Activated naive CD8-positive, alpha-beta T cell treated with anti-CD3 and anti-CD28 coated beads, Interleukin-2, amount 10 ng/mL, durations not matched to agents 7 days and 5 days (primary cell): ENCODE results near the gene TBRG1. TPM values are rescaled to one million over a fixed set of nuclear protein-coding genes. Genes with fewer than 3 reads are reported as not detected.
A peak's percentile ranks its signal among the peaks of the same experiment; 100 is the strongest.

Source experiments
- ATAC-seq: fragments of 150-1000 bp; cut with Tn5 transposase; one replicate; pipeline ENCODE4 v1.10.0; 2021; ENCODE audit warnings: low read depth, moderate library complexity
- POLR2A ChIA-PET: fragments of 350-600 bp; sonication (Branson Sonifier 250); formaldehyde crosslinking; loops from one replicate; lab custom pipeline; 2021; ENCODE audit warnings: antibody characterized with exemption; lab: Charles Lee
- DNase-seq: peaks from one replicate; pipeline ENCODE4 v3.0.0; 2021
- H3K27ac Mint-ChIP-seq: one replicate; pipeline ENCODE4 v1.8.0; 2022; ENCODE audit warnings: mild to moderate bottlenecking, mixed read lengths
- H3K27me3 Mint-ChIP-seq: one replicate; pipeline ENCODE4 v1.8.0; 2022; ENCODE audit warnings: mild to moderate bottlenecking, moderate library complexity, mixed read lengths
- H3K36me3 Mint-ChIP-seq: one replicate; pipeline ENCODE4 v1.8.0; 2021; ENCODE audit warnings: mild to moderate bottlenecking, mixed read lengths
- H3K4me1 Mint-ChIP-seq: one replicate; pipeline ENCODE4 v1.8.0; 2021; ENCODE audit warnings: mixed read lengths
- H3K4me3 Mint-ChIP-seq: one replicate; pipeline ENCODE4 v1.8.0; 2022; ENCODE audit warnings: mild to moderate bottlenecking, moderate library complexity, mixed read lengths
- H3K9me3 Mint-ChIP-seq: one replicate; pipeline ENCODE4 v1.8.0; 2021; ENCODE audit warnings: mixed read lengths
- total RNA-seq, 2 experiments: library from RNA; stranded (reverse); gene quantifications; one replicate each; pipeline ENCODE4 v1.2.3, GENCODE V29; 2021

The TBRG1 gene, protein sequence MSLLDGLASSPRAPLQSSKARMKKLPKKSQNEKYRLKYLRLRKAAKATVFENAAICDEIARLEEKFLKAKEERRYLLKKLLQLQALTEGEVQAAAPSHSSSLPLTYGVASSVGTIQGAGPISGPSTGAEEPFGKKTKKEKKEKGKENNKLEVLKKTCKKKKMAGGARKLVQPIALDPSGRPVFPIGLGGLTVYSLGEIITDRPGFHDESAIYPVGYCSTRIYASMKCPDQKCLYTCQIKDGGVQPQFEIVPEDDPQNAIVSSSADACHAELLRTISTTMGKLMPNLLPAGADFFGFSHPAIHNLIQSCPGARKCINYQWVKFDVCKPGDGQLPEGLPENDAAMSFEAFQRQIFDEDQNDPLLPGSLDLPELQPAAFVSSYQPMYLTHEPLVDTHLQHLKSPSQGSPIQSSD
- 10 to 100 TPM; 53.1 to 55.3 TPM for total RNA-seq

DNA sequence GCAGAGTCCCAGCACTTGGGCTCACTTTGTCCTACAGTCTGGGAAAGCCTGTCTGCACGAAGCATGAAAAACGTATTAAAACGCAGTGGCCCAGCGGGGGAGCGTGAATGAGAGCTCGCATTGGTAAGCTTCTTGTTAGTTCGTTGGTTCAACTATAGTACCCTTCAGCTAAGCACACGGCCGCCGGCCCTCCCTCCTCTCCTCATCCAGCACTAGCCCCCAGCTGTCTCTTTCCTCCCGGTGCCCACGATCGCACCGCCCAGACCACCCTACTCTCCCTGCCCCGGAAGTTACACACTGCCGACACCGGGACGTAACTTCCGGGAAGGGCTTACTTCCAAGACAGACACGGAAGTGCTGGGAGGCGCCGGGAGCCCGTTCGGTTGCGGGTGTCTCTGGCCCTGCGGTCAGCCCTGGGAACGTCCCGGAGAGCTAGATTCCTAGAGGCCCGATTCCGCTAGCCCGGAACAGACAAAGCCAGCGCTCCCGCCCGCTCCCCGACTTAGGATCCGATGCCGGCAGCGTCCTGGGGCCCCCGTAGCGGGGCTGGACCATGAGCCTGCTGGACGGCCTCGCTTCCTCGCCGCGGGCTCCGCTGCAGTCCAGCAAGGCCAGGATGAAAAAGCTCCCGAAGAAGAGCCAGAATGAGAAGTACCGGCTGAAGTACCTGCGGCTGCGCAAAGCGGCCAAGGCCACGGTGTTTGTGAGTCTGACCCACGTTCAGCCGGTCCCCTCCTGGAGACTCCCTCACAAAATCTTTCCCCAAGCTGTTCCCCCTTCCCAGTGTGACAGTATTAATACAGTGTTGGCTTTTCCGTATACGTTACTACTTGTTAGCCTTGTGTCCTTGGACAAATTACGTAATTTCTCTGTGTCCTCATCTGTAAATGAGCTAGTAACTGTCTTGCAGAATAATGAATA, at the start of gene TBRG1:
Gene TBRG1, plus strand, starts transcription at position 334 of the 921 bp plus-strand sequence. Its CDS starts 220 bp downstream, at position 554.
- POLR2A ChIA-PET = interaction anchor here (0.6 to 1.6 kb wide), 6 partner anchors 9 to 177 kb away, joined by 3 to 6 read pairs (median 3); partner anchors contain the start of gene MSANTD2
- DNase-seq (peak; percentile 79), ATAC-seq (peak; percentile 98)
- peaks cover 12% of the 10 kb centered on the region for H3K36me3 Mint-ChIP-seq
- peaks cover 2% of the 10 kb centered on the region for H3K27me3 Mint-ChIP-seq
- peaks cover 13% of the 10 kb centered on the region for H3K4me1 Mint-ChIP-seq
- H3K4me3 Mint-ChIP-seq = peak within 1 kb of the TSS; percentile 97
- peak within 1 kb of the TSS; percentile 95 for H3K27ac Mint-ChIP-seq
- H3K9me3 Mint-ChIP-seq = no peaks in the 10 kb centered on the region

DNA sequence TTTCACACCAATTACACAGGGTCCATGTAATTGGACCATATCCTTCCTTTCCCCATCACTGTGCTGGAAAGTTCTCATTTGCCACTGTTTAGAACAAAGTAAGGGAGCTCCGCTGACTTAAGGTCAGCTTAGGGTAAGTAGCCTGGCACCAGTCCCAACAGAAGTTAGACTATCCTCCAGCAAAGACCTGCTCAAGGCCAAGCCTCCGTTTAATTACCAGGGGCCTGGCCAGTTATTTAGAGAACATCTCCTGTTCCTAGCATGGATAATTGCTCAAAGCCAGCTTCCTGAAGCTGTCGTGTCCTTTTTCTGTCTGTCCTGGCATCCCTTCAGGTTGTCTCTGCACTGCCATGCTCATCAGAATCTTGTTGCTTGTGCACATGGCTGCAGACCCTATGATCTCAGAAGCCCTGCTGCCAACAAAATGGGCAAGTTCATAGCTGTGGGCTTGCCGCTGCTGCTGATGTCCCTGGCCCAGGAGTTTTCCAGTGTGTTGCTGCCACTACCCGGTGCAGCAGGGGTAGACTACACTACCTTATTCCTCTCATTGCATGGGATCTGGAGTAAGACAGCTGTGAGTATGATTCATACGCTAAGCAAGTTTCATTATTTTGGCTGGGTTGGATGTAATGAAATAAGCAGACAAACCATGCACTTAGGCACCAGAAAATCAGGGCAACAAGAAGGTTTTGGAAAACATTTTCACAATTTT, 44.8 kb upstream of the TBRG1 start:
- ATAC-seq (no peak), DNase-seq (no peak)
- Mint-ChIP-seq H3K36me3 (no peaks in the 10 kb centered on the region), H3K4me1 (no peaks in the 10 kb centered on the region), H3K27ac (no peak overlapping the region), H3K27me3 (peaks cover 9% of the 10 kb centered on the region), H3K4me3 (no peak overlapping the region), H3K9me3 (no peaks in the 10 kb centered on the region)
- POLR2A ChIA-PET = no interaction called here

DNA sequence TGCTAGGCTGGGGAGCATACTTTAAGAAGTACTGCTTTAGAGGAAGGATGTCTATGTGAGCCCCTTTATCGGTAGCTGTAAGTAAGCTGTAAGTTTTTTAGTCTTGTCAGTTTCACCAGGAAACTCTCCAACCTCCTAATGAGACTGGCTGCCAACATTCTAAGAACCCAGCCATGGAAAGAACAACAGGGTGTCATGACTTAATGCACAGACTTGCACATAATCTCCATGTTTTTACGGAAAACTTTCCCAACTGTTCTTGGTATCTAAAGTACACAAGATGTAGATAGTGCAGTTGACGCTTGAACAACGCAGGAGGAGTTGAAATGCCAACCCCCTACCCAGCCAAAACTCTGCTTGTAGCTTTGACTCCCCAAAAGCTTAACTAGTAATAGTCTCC, 43.9 kb upstream of the TBRG1 start:
- Mint-ChIP-seq H3K27me3 (peaks cover 5% of the 10 kb centered on the region), H3K4me1 (no peaks in the 10 kb centered on the region), H3K4me3 (no peak overlapping the region), H3K36me3 (no peaks in the 10 kb centered on the region), H3K27ac (no peak overlapping the region), H3K9me3 (no peaks in the 10 kb centered on the region)
- DNase-seq = no peak
- POLR2A ChIA-PET = no interaction called here
- ATAC-seq = no peak

DNA sequence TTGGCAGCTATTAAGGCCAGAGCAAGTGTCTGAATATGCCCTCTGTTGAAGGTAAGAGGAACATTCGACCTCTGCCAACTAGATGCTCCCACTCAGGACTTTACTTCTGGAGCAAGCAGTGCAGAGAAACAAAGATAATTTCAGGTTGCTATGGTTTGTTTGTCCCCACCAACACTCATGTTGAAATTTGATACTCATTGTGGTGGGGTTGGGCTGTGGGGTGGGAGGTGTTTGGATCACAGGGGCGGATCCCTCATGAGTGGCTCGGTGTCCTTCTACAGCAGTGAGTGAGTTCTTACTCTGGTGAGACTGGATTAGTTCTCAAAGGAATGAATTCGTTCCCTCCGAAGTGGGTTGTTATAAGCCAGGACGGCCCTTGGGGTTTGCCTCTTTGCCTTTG, 40.8 kb upstream of the TBRG1 start:
- ATAC-seq (no peak), DNase-seq (no peak)
- H3K36me3 Mint-ChIP-seq = no peaks in the 10 kb centered on the region
- POLR2A ChIA-PET = no interaction called here
- H3K27me3 Mint-ChIP-seq = peaks cover 4% of the 10 kb centered on the region
- no peak overlapping the region for H3K27ac Mint-ChIP-seq
- H3K4me1 Mint-ChIP-seq = no peaks in the 10 kb centered on the region
- H3K4me3 Mint-ChIP-seq = no peak overlapping the region
- H3K9me3 Mint-ChIP-seq = no peaks in the 10 kb centered on the region

DNA sequence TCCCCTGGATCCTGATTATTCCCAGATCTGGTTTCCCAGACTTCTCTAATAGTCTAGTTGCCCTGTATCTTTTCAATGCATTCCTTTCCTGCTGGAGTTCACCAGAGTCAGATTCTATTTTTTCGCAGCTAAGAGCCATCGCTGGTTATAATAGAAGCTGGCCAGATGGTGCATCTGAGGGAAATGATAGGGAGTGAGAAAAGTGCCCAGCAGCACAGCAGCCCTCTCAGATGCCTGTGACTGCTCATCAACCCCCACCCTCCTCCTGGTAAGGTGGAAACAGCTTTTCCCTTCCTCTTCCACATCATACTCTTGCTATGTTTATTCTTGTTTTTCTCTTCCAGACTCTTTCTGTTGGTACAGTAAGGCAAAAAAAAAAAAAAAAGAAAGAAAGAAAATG, 40.1 kb upstream of the TBRG1 start:
- peaks cover 8% of the 10 kb centered on the region for H3K27me3 Mint-ChIP-seq
- no peaks in the 10 kb centered on the region for H3K9me3 Mint-ChIP-seq
- no peak overlapping the region for H3K4me3 Mint-ChIP-seq
- no peaks in the 10 kb centered on the region for H3K36me3 Mint-ChIP-seq
- no peaks in the 10 kb centered on the region for H3K4me1 Mint-ChIP-seq
- DNase-seq = no peak
- POLR2A ChIA-PET = no interaction called here
- ATAC-seq = no peak
- H3K27ac Mint-ChIP-seq = no peak overlapping the region

DNA sequence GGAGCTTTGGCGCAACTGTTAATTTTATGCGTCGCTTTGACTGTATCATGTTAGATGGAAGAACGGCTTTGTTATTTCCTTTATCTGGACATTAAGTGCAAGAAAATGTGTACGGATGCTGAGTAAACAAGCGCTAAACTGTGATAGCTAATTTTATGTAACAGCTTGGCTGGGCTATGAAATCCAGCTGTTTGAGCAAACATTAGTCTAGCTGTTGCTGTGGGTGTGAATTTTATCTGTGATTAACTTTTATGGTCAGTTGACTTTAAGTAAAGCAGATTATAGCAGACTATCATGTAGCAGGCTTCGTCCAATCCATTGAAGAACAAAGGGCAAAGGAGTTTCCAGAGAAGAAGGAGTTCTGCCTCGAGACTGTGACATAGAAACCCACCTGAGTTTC, 38.9 kb upstream of the TBRG1 start:
- Mint-ChIP-seq H3K27ac (no peak overlapping the region), H3K36me3 (no peaks in the 10 kb centered on the region), H3K27me3 (peaks cover 12% of the 10 kb centered on the region), H3K4me1 (no peaks in the 10 kb centered on the region), H3K4me3 (no peak overlapping the region), H3K9me3 (no peaks in the 10 kb centered on the region)
- no peak for DNase-seq
- no peak for ATAC-seq
- POLR2A ChIA-PET = no interaction called here

DNA sequence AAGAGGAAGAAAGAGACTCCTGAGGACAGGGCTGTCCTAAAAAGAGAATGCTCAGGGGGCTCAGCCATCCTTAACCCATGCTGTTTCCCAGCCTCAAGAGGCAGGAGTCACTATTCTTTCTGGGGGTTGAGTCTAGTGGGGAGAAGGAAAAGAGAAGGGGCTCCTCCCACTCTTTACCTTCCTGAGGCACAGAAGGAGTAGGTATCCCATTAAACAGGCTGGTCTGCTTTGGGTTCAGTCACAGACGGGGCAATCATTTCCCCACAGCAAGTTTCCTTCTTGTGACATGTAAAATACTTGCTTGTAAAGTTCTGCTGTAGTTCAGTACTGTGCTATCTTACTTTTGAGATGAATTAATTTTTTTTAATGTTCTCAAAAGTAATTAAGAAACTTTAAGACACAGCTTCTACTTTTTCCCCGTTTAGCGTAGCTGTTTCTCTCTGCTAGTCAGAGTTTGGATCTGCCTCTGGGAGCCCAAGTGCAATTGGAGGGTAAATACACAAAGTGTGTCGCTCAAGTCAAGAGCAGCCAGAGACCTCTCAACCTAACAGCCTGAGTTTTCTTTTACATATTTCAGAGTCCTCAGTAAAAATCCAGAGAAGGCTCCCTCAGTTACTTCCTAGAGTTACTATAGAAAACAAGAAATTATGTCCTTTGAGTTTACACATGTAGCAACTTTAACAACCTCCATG, 37.8 kb upstream of the TBRG1 start:
- ATAC-seq = no peak
- POLR2A ChIA-PET = no interaction called here
- H3K36me3 Mint-ChIP-seq = no peaks in the 10 kb centered on the region

DNA sequence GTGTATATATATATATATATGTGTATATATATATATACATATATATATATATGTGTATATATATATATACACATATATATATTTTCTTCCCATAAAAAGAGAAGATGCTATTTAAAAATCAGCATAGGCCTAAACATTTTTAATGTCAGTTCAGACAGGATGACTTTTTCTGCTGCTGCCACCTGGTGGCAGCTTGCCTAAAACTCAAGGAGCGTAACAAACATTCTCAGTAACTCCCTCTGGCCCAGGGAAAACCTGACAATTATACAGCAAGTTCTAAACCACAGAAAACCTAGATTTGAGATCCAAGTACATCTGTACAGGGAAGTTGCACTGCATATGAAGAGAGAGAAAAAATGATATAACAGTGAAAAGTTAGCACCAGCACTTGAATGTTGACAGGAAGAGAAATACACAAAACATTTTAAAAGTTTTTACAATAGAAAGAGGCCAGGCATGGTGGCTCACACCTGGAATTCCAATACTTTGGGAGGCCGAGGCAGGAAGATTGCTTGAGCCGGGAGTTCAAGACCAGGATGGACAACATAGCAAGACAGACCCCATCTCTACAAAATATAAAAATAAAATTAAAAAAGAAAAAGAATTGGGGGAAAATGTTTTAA, 36.3 kb upstream of the TBRG1 start:
- H3K36me3 Mint-ChIP-seq = no peaks in the 10 kb centered on the region
- H3K27ac Mint-ChIP-seq = no peak overlapping the region
- ATAC-seq = peak; percentile 54
- peak; percentile 44 for DNase-seq
- no peak overlapping the region for H3K4me3 Mint-ChIP-seq
- no peaks in the 10 kb centered on the region for H3K9me3 Mint-ChIP-seq
- H3K27me3 Mint-ChIP-seq = peaks cover 18% of the 10 kb centered on the region
- POLR2A ChIA-PET = no interaction called here
- H3K4me1 Mint-ChIP-seq = no peaks in the 10 kb centered on the region

More for the DNA sequence above, 37.8 kb upstream of the TBRG1 start:
- Mint-ChIP-seq H3K9me3 (no peaks in the 10 kb centered on the region), H3K27ac (no peak overlapping the region), H3K27me3 (peaks cover 12% of the 10 kb centered on the region), H3K4me3 (no peak overlapping the region), H3K4me1 (no peaks in the 10 kb centered on the region)
- DNase-seq = no peak

DNA sequence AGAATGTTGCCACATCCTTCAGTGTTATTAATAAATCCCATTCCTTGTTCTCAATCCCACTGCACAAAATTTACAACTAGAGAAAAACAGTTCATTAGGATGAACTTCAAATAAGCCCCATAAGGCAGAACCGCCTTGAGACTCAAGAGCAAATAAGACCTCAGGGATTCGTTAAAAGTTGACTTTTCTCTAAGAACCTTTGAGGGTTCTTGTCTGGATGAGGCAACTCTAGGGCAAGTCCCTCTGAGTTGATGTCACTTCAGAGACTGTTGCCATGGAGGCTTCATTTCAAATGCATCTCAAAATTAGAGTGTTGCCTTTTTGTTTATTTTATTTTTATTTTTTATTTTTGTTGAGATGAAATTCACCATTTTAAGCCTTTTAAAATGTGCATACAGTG, 31.2 kb upstream of the TBRG1 start:
- no peak overlapping the region for H3K4me3 Mint-ChIP-seq
- no peak for ATAC-seq
- no peaks in the 10 kb centered on the region for H3K4me1 Mint-ChIP-seq
- H3K27ac Mint-ChIP-seq = no peak overlapping the region
- H3K27me3 Mint-ChIP-seq = peaks cover 18% of the 10 kb centered on the region
- no peaks in the 10 kb centered on the region for H3K36me3 Mint-ChIP-seq
- H3K9me3 Mint-ChIP-seq = no peaks in the 10 kb centered on the region
- DNase-seq = no peak
- POLR2A ChIA-PET = no interaction called here

DNA sequence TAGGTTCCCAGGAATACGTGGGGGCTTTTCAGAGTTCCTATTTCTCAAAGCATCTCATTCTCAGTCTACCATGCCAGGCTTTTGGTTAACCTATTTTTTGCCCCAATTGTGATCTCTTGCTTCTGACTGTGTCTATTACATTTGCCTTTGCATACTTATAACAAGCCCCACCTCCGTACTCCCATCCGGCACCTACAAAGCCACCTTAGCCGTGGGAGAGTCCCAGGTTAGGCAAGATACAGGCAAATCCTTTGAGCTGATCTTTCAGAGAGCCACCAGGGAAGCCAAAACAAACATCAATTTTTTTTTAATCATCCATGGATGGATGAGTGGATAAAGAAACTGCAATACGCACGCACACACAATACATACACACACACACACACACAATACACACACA, 30.0 kb upstream of the TBRG1 start:
- H3K9me3 Mint-ChIP-seq = no peaks in the 10 kb centered on the region
- H3K36me3 Mint-ChIP-seq = no peaks in the 10 kb centered on the region
- H3K4me3 Mint-ChIP-seq = no peak overlapping the region
- POLR2A ChIA-PET = no interaction called here
- no peaks in the 10 kb centered on the region for H3K4me1 Mint-ChIP-seq
- H3K27ac Mint-ChIP-seq = no peak overlapping the region
- H3K27me3 Mint-ChIP-seq = peaks cover 18% of the 10 kb centered on the region
- ATAC-seq (no peak), DNase-seq (no peak)

DNA sequence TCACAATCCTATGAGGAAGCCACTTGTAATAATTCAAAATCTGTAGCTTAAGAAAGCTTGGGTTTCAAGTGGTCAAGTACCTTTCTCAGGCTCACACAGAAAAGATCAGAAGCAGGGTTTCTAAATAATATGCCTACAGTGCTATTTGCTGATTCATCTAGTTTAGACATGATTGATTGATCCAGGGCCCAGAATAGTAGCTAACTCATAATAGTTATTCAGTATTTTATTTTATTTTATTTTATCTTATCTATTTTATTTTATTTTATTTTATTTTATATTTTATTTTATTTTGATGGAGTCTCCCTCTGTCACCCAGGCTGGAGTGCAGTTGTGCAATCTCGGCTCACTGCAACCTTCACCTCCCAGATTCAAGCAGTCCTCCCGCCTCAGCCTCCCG, 27.4 kb upstream of the TBRG1 start:
- Mint-ChIP-seq H3K4me1 (no peaks in the 10 kb centered on the region), H3K9me3 (no peaks in the 10 kb centered on the region), H3K27me3 (peaks cover 17% of the 10 kb centered on the region), H3K27ac (no peak overlapping the region), H3K4me3 (no peak overlapping the region), H3K36me3 (no peaks in the 10 kb centered on the region)
- POLR2A ChIA-PET = no interaction called here
- DNase-seq (no peak), ATAC-seq (no peak)

DNA sequence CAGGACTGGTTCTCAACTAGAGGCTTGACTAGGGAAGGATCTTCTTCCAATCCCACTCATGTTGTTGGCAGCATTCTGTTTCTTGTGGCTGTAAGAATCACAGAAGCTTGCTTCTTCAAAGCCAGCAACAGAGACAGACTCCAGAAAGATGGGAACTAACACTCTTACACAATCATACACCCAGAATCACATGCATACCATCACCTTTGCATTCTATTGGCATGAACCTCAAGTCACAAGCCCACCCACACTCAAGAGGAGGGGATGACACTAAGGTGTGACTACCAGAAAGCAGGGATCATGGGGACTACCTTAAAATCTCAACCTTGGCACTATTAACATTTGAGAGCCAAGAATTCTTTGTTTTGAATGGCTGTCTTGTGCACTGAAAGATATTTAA, 25.0 kb upstream of the TBRG1 start:
- ATAC-seq (no peak), DNase-seq (no peak)
- POLR2A ChIA-PET = no interaction called here
- no peaks in the 10 kb centered on the region for H3K4me1 Mint-ChIP-seq
- no peak overlapping the region for H3K27ac Mint-ChIP-seq
- no peak overlapping the region for H3K4me3 Mint-ChIP-seq
- peaks cover 19% of the 10 kb centered on the region for H3K27me3 Mint-ChIP-seq
- H3K9me3 Mint-ChIP-seq = no peaks in the 10 kb centered on the region
- no peaks in the 10 kb centered on the region for H3K36me3 Mint-ChIP-seq
